GM12801 (cell line): Measurements from ENCODE around the gene PRADC1.

Experiments
- TF ChIP-seq, protein P1 (sequence below): IDR thresholded peaks from one replicate; pipeline ENCODE4 v1.5.1; 2011; ENCODE audit warnings: control low read depth; ENCODE audit not compliant: insufficient read length; ENCODE audit errors: extremely low read depth

The PRADC1 gene

DNA sequence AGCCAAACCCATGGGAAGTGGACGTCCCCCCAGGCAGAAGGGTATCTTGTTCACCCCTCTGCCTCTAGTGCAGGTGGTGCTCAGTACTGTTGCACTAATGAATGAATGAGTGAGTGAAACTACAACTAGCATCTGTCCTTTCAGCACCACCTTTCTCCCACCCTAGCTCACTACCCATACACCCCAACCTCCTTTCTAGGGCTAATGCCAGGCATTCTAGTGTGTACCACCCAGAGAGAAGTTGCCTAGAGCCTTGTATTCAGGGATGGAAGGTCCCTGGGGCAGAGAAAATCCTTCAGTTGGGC, 23.5 kb upstream of the PRADC1 start:
- TF ChIP-seq, protein P1, sequence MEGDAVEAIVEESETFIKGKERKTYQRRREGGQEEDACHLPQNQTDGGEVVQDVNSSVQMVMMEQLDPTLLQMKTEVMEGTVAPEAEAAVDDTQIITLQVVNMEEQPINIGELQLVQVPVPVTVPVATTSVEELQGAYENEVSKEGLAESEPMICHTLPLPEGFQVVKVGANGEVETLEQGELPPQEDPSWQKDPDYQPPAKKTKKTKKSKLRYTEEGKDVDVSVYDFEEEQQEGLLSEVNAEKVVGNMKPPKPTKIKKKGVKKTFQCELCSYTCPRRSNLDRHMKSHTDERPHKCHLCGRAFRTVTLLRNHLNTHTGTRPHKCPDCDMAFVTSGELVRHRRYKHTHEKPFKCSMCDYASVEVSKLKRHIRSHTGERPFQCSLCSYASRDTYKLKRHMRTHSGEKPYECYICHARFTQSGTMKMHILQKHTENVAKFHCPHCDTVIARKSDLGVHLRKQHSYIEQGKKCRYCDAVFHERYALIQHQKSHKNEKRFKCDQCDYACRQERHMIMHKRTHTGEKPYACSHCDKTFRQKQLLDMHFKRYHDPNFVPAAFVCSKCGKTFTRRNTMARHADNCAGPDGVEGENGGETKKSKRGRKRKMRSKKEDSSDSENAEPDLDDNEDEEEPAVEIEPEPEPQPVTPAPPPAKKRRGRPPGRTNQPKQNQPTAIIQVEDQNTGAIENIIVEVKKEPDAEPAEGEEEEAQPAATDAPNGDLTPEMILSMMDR, result no peak

DNA sequence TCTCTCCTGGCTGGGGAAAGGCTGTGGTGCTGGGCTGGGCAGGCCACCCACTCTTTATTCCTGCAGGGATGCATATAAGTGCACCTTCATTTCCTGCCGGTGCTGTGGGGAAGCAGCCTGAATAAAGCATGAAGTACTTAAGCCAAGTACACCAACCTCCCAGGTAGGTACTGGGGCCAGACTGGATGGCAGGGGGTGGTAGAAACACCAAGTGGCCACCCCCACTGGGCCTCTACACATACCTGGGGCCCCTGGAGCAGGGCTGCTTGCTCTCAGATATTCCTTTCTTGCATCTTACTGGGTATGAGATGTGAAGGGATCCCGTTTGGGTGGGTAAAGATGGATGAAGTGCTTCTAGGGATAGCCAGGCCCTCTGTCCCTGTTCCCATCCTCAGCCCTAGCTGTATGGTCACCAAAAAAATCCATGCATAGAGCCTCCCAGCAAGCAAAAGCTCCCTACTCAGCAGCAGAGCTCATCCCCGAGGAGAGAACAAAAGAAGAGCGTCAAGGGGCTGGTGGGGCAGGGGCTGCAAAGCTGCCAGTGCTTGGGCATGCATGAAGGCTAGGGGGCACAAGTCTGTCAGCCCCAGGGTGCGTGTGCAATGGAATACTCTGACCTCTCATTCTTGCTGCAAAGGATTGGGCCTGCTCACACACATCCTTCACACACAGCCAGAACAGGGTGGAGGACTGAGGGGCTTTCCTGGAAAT, 23.0 kb upstream of the PRADC1 start:
- TF ChIP-seq, protein P1, result no peak

DNA sequence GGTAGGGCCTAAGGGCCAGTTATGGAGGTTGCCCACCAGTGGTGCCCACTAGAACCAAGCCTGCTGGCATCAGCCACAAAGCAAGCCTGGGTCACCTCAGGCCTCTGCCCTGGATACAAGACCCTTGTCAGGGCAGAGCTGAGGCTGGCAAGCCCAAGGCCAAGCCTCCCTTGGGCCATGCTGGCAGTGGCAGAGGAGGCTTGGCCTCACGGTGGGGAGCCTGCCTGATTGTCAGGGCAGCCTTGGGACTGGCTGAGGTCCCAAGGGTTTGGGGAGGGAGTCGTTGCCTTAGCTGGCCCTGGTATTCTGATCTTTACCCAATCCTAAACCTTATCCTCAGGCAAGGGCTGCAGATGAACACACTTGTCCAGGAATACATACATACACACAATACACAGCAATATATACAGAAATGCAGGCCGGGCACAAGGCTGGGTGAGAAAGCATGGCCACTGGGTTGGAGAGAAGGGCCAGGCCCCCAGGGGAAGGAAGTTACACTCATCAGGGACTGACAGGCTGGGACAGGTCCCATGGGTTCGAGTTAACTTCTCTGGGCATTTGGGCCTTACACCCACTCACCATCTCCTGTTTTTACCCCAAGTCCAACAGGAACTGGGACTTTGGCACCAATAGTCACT, 22.1 kb upstream of the PRADC1 start:
- TF ChIP-seq, protein P1, result no peak

GRCh38 chr2:73254343-73255006, 21.4 kb upstream of the PRADC1 start:
- TF ChIP-seq, protein P1, result no peak

- TF ChIP-seq, protein P1, result no peak
These were observed 20.9 kb upstream of the PRADC1 start for GRCh38 chr2:73253901-73254300.

GRCh38 chr2:73253400-73253799, 20.4 kb upstream of the PRADC1 start:
- TF ChIP-seq, protein P1, result no peak

- TF ChIP-seq, protein P1, result no peak
These were observed 19.4 kb upstream of the PRADC1 start for GRCh38 chr2:73252238-73253027.
